Psoas muscle (tissue), 8 donors: ENCODE data around the gene COQ8B. TPM values are rescaled to one million over a fixed set of nuclear protein-coding genes. Genes with fewer than 3 reads are reported as not detected.

Experiments
- ATAC-seq, 4 donors: fragments of 200-7000 bp; cut with Tn5 transposase; one replicate each; pipeline ENCODE4 v1.9.1; 2020; ENCODE audit warnings: moderate library complexity in 3 of 4, mild to moderate bottlenecking in 2 of 4
- DNase-seq, 2 donors: peaks; one replicate each; pipeline ENCODE4 v3.0.0-alpha.2; 2020
- H3K27ac ChIP-seq: fragments of 200-600 bp; one replicate; pipeline ENCODE4 v1.8.0; 2022
- H3K27me3 ChIP-seq, 3 donors: fragments of 200-600 bp in 1 of 3; one replicate each; pipeline versions ENCODE4 v1.6.1 to v1.8.0; 2013 to 2022; ENCODE audit warnings: low read length in 2 of 3, mild to moderate bottlenecking in 2 of 3, moderate library complexity in 1 of 3; ENCODE audit not compliant: insufficient read depth in 3 of 3
- H3K36me3 ChIP-seq, 2 donors: fragments of 200-600 bp in 1 of 2; one replicate each; pipeline versions ENCODE4 v1.6.1 to v1.8.0; 2013 to 2022; ENCODE audit warnings: low read depth in 1 of 2, mild to moderate bottlenecking in 1 of 2, moderate library complexity in 1 of 2; ENCODE audit not compliant: insufficient read depth in 1 of 2
- H3K4me1 ChIP-seq: fragments of 200-600 bp; one replicate; pipeline ENCODE4 v1.8.0; 2022
- H3K4me3 ChIP-seq: fragments of 200-600 bp; one replicate; pipeline ENCODE4 v1.8.0; 2022; ENCODE audit warnings: mild to moderate bottlenecking
- H3K9me3 ChIP-seq: fragments of 200-600 bp; one replicate; pipeline ENCODE4 v1.8.0; 2022
- WGBS, 3 donors: extraction: QIAGEN DNeasy Blood & Tissue Kit; methylation state at CpG; one replicate each; pipeline versions ENCODE4 v1.1.6 to v1.1.7; 2013; 5-methylcytosine and 5-hydroxymethylcytosine counted together
- intact Hi-C, 2 donors: fragments of 100-400 bp; cut with DNase I; formaldehyde crosslinking; loops; one replicate each; pipeline versions ENCODE4 v1.11.0 to v1.14.2; 2022
- polyA plus RNA-seq, 3 donors: library from polyadenylated mRNA; stranded (reverse); fragments of 200-250 nt; gene quantifications; one replicate each; pipeline ENCODE4 v1.2.3, GENCODE V29; 2013
- total RNA-seq, 4 donors: library from RNA; stranded (reverse); fragmentation: NEBNext Ultra II Directional in 2 of 4; extraction: Animal tissue kit (Norgen Biotek cat#: 25700) in 2 of 4; gene quantifications; one replicate each; pipeline versions ENCODE4 v1.2.1 to v1.2.4, GENCODE V29; 2021 to 2023
- TF ChIP-seq, protein P1 (sequence below): fragments of 200-600 bp; IDR thresholded peaks from one replicate; pipeline ENCODE4 v1.8.0; 2022; ENCODE audit warnings: antibody characterized with exemption
- donor health status: healthy with polysubstance abuse.
- donor health status: DM: no; HTN: no; CAD: no; lungs with moderate emphysema.
- donor health status: Bipolar disorder and iron deficiency.
- donor health status: healthy.
- donor health status: DM: yes; HTN: yes; CAD: no.
- donor health status: DM: no; HTN: no; CAD: no.
- donor health status: DM: no; HTN: no; CAD: no.
- donor health status: DM: yes; HTN: yes; CAD: no.

Gene COQ8B
- total and polyA plus RNA-seq, 7 donors, result 6.8 to 43.1 (median 14.4) TPM

DNA sequence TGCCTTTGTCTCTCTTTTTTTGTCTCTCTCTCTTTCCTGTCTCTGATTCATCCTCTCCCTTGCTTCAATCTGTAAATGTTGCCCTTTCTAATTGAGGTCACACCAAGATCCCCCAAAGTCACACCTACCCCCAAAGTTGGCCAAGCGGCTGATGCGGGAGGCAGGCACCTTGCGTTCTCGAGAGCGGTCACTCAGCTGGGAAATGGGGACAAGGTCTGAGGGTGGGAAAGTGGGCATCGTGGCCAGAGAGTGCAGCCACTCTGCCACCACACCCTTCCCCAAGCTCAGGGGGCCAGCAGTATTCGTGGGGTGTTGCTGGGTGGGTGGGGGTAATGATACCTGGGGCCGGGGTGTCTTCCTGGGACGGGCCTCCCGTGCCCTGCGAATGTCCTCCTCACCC lies 2.7 kb downstream of the COQ8B start:
- WGBS, 3 donors, result 78 to 89% (median 86%) methylated on average over 11 of the region's 11 CpGs
- intact Hi-C loops, result loop anchor here in 1 of 2 donors (2.0 kb wide), 1 partner anchor 21 kb away; no protein-coding TSS in a partner anchor
- no peaks in the 10 kb centered on the region for H3K27me3 ChIP-seq
- TF ChIP-seq, protein P1, sequence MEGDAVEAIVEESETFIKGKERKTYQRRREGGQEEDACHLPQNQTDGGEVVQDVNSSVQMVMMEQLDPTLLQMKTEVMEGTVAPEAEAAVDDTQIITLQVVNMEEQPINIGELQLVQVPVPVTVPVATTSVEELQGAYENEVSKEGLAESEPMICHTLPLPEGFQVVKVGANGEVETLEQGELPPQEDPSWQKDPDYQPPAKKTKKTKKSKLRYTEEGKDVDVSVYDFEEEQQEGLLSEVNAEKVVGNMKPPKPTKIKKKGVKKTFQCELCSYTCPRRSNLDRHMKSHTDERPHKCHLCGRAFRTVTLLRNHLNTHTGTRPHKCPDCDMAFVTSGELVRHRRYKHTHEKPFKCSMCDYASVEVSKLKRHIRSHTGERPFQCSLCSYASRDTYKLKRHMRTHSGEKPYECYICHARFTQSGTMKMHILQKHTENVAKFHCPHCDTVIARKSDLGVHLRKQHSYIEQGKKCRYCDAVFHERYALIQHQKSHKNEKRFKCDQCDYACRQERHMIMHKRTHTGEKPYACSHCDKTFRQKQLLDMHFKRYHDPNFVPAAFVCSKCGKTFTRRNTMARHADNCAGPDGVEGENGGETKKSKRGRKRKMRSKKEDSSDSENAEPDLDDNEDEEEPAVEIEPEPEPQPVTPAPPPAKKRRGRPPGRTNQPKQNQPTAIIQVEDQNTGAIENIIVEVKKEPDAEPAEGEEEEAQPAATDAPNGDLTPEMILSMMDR, result no peak
- H3K36me3 ChIP-seq, result peaks cover 2 to 44% of the 10 kb centered on the region in 2 donors
- ATAC-seq, result no peak
- no peak overlapping the region for H3K27ac ChIP-seq
- no peak for DNase-seq
- peaks cover 14% of the 10 kb centered on the region for H3K4me1 ChIP-seq
- peak overlapping the region; percentile 76 for H3K4me3 ChIP-seq
- no peaks in the 10 kb centered on the region for H3K9me3 ChIP-seq

DNA sequence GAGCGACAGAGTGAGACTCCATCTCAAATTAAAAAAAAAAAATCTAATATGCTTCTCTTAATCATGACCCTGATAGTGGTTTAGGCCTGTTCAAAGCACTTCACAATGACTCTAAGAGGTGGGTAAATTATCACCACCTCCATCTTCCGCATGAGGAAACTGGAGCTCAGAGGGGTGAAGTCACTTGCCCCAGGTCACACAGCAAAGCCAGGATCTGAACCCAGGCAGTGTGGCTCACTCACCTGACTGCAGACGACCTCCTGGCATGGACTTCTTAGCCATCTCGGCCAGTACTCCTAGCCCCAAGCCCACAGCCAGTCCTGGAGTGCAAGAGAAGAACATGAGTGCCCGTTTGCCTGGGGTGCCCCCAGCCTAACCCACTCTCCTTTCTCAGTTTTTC lies 6.9 kb downstream of the COQ8B start:
- Histone ChIP-seq H3K4me1 (peaks cover 5% of the 10 kb centered on the region), H3K9me3 (no peaks in the 10 kb centered on the region), H3K27me3 (no peaks in the 10 kb centered on the region), H3K27ac (no peak overlapping the region), H3K36me3 (peaks cover 2 to 76% of the 10 kb centered on the region in 2 donors), H3K4me3 (no peak overlapping the region)
- intact Hi-C loops, result no loop called here
- 85 to 93% (median 90%) methylated on average over 5 of the region's 5 CpGs for WGBS, 3 donors
- TF ChIP-seq, protein P1, result no peak
- ATAC-seq (no peak), DNase-seq (no peak)

DNA sequence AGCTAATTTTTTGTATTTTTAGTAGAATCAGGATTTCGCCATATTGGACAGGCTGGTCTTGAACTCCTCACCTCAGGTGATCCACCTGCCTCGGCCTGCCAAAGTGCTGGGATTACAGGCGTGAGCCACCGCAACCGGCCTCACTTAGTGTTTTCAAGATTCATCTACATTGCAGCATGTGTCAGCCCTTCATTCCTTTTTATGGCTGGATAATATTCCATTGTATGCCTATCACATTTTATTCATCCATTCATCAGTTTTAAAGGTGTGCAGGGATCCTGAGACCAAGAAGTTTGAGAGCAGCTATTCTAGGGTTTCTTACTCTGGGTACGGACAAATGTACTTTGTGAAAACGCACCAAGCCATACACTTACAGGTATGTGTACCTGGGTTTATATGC lies 9.1 kb downstream of the COQ8B start:
- no peaks in the 10 kb centered on the region for H3K27me3 ChIP-seq
- no peaks in the 10 kb centered on the region for H3K4me1 ChIP-seq
- no peak for ATAC-seq
- TF ChIP-seq, protein P1, result no peak
- H3K27ac ChIP-seq, result no peak overlapping the region
- H3K9me3 ChIP-seq, result no peaks in the 10 kb centered on the region
- peaks cover 2 to 88% of the 10 kb centered on the region in 2 donors for H3K36me3 ChIP-seq
- intact Hi-C loops, result no loop called here
- DNase-seq, result no peak
- WGBS, 3 donors, result 96 to 97% (median 97%) methylated on average over 7 of the region's 7 CpGs
- no peak overlapping the region for H3K4me3 ChIP-seq

DNA sequence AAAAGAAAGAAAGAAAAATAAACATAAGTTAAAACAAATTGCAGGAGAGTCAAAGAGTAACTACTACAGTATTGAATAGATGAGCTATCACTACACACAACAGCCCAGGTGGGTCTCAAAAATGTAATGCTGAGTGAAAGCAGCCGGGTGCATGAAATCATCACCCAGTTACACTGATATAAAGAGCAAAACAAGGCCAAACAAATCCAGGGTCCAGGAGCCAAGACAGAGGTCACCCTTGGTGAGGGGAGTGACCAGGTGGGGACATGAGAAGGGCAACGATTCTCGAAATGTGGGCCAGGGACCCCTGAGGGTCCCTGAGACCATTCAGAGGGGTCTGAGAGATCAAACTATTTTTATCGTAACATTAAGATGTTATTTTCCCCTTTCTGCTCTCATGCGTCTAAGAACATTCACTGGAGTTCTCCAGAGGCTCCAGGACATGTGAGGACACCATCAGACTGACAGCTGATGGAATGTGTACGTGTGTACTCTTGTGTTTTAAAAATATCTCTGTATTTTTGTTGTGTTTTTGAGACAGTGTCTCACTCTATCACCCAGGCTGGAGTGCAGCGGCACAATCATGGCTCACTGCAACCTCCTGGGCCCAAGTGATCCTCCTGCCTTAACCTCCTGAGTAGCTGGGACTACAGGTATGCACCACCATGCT lies 10.6 kb downstream of the COQ8B start:
- TF ChIP-seq, protein P1, result no peak

DNA sequence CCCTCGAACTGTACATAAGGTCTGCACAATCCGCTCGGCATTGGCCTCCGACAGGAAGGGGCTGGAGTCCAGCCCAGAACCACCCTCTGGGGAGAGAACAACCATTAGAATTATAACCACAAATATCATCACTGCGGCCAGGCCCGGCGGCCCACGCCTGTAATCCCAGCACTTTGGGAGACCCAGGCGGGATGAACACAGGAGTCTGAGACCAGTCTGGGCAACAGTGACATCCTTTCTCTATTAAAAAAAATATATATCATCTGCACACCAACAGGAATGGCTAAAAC lies 11.4 kb downstream of the COQ8B start:
- 77 to 79% (median 77%) methylated on average over 9 of the region's 9 CpGs for WGBS, 3 donors
- Histone ChIP-seq H3K27ac (peak overlapping the region; percentile 18), H3K4me1 (no peaks in the 10 kb centered on the region), H3K9me3 (no peaks in the 10 kb centered on the region), H3K4me3 (no peak overlapping the region), H3K36me3 (peaks cover 2 to 89% of the 10 kb centered on the region in 2 donors), H3K27me3 (no peaks in the 10 kb centered on the region)
- intact Hi-C loops, result no loop called here
- TF ChIP-seq, protein P1, result no peak
- DNase-seq (peak; percentile 65 to 81), ATAC-seq (peak in 2 of 4 donors; percentile 22 to 55)

More for the DNA sequence above, 10.6 kb downstream of the COQ8B start:
- intact Hi-C loops, result no loop called here
- no peaks in the 10 kb centered on the region for H3K4me1 ChIP-seq
- H3K4me3 ChIP-seq, result no peak overlapping the region
- DNase-seq (no peak), ATAC-seq (peak in 2 of 4 donors; percentile 31 to 50)
- peak overlapping the region; percentile 18 for H3K27ac ChIP-seq
- 52 to 58% (median 57%) methylated on average over 7 of the region's 7 CpGs for WGBS, 3 donors
- peaks cover 2 to 88% of the 10 kb centered on the region in 2 donors for H3K36me3 ChIP-seq
- no peaks in the 10 kb centered on the region for H3K9me3 ChIP-seq
- no peaks in the 10 kb centered on the region for H3K27me3 ChIP-seq
